Endometrium (tissue), 2 donors: ENCODE results near the gene PRIM2.
"Not testable (repeated sequence)": the region's sequence is repeated elsewhere in the genome, so short reads cannot be mapped to it uniquely, and the experiment has no call there.

Source experiments
- FAIRE-seq: peaks from 2 replicates; lab custom pipeline; 2012; peaks lifted over from hg19 to GRCh38; lab: Jason Lieb, UNC
- donor health status: control.
- donor health status: control.

The PRIM2 gene

GRCh38 chr6:57505251-57505650, 187.8 kb downstream of the PRIM2 start:
- FAIRE-seq, result not testable (repeated sequence)

DNA sequence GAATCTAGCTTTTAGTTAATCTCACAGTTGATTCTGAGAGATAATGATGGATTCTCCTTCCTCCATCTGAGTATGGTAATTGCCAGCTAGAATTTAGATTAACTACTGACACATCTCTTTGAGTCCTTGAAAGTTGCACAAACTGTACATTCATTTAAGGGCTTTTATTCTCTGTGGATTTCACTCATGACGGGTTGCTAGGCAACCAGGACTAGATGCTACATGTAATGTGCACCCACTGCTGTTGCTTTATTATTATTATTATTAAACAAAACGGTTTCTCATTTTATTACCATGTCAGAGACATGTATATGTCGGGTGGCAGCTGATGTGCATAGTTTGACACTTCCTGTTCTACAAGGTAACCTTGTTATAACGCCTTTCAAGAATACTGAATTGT, 193.0 kb downstream of the PRIM2 start:
- not testable (repeated sequence) for FAIRE-seq

- FAIRE-seq, result not testable (repeated sequence)
These were observed 197.7 kb downstream of the PRIM2 start for GRCh38 chr6:57515171-57515570.

GRCh38 chr6:57515845-57516244, 198.4 kb downstream of the PRIM2 start:
- FAIRE-seq, result not testable (repeated sequence)

DNA sequence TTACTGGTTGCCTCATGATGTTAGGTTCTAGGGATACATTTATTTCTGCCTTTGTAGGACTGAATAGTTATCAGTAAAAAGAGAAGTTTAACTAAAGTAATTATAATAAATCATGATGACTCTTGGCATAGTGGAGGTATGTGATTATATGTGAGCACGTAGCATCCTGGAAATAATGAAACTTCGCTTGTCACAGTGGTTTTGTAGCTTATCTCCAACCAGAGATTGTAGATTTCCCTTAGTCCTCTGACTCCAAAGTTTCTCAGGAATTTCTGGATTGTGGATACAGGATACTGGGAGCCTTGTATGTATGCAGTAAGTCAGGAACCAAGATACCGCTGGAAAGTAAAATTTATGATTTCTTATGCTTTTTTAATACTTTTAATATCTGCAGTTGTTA, 199.3 kb downstream of the PRIM2 start:
- not testable (repeated sequence) for FAIRE-seq

GRCh38 chr6:57519198-57519597, 201.8 kb downstream of the PRIM2 start:
- not testable (repeated sequence) for FAIRE-seq

GRCh38 chr6:57521085-57521484, 203.7 kb downstream of the PRIM2 start:
- FAIRE-seq, result not testable (repeated sequence)

- FAIRE-seq, result not testable (repeated sequence)
These were observed 205.8 kb downstream of the PRIM2 start for GRCh38 chr6:57523221-57523620.

DNA sequence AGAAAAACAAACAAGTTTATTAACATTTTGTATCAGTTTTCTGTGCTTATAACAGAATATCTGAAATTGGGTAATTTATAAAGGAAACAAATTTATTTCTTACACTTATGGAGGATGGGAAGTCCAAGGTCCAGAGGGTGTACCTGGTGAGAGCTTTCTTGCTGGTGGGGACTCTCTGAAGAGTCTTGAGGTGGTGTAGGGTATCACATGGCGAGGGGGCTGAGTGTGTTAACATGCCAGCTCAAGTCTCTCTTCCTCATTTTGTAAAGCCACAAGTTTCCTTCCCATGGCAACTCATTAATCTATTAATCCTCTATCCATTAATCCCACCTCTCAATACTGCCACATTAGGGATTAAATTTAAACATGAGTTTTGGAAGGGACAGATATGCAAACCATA, 212.3 kb downstream of the PRIM2 start:
- FAIRE-seq, result not testable (repeated sequence)

GRCh38 chr6:57532660-57533059, 215.2 kb downstream of the PRIM2 start:
- FAIRE-seq, result not testable (repeated sequence)

DNA sequence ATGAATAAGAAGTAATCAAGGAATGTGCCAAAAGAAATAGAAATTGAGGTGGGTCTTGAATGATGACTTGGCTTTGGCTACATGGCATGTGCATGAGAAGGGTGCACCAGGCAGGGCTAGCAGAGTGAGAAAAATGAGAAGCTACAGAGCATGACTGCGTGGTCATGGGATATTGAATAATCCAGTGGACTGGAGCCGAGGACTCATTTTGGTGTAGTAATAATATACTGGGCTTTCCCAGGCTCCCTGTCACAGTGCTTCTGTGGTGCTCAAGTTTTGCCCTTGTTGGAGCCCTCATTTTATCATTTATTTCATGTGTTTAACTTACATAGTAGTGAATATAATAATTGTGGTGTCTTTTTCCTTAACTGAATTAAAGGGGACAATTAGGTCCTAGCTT, 217.7 kb downstream of the PRIM2 start:
- not testable (repeated sequence) for FAIRE-seq

DNA sequence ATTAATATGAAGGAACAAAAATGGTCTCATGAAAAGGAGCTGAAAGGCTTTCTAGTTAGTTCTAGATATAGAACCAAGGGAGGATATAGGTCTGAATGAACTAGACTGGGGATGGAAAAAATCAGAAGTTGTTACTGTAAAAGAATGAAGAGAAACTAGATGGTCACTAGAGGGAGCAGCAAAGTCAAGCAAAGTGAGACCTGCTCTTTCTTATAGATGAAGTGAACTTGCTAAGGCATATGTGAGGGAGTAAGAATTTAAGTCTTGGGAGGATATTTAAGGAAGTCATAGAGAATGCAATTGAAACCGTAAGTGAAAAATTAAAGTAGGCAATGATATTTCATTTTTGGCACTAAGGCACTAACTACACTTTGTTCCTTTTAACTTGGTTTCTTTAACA, 218.6 kb downstream of the PRIM2 start:
- FAIRE-seq, result not testable (repeated sequence)

- FAIRE-seq, result not testable (repeated sequence)
These were observed 220.5 kb downstream of the PRIM2 start for GRCh38 chr6:57537916-57538315.

DNA sequence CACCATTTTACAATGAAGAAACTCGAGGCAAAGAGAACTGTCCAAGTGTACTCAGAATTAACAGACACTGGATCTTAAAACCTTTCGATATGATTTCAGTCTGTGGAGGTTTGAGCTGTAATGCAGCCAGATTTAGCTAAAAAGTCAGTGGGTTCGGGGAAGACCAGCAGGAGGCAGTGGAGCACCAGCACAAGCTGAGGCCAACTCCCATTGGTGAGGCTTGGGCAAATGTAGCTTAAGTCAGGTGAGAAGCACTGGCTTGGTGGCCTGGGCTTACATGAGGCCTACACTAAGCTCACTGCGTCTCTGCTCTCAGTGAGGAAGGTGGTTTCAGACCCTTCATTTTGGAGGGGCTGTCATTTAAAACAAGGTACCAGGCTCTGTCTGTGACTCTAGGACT, 234.5 kb downstream of the PRIM2 start:
- FAIRE-seq, result not testable (repeated sequence)

DNA sequence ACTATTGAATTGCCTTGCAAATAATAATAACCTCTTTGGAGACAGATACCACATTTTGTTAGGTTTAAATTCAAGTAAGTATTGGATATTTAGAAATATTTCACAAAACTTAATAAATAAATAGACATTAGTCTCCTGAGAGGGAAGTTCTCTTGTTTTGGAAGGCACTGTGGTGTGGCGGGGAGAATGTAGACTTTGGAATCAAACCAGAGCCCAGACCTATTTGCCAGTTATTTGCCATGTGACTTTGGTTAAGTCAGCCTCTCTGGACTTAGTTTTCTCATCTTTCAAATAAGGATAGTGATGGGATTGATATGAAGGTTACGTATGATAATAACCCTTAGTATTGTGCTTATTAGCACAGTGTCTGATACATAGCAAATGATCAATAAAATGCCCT, 240.4 kb downstream of the PRIM2 start:
- FAIRE-seq, result not testable (repeated sequence)

- not testable (repeated sequence) for FAIRE-seq
These were observed 241.7 kb downstream of the PRIM2 start for GRCh38 chr6:57559170-57559569.

DNA sequence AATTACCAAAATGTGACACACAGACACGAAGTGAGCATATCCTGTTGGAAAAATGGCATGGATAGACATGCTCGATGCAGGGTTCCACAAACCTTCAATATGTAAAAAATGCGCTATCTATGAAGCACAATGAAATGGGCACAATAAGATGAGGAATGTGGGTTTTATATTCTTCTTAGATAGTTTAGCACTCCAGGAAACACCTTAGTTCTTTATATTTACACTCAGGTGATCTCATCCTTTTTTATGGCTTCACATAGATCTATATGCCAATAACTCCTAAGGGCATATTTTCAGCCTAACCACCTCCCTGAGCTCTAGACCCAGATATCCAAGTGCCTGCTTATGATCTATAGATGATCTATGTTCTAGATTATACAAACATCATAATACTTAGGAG, 244.8 kb downstream of the PRIM2 start:
- FAIRE-seq, result not testable (repeated sequence)

DNA sequence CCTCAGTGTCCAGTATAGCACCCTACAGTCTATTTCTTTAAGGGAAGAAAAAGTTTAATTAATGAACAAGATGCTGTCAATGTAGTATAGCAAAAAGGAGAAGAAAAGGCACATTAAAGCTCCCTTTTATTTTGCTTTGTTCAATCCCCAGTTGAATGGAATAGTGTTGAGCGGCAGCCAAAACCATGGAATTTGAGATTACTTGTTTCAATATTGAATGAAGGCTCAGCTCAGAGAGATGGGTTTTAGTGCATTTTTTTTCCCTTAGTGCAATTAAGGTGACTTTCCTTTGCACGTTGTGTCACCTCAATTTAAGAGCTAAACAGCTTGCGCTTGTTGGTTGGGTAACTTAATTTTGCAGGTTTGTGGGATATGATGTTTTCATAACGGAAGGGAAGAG, 254.7 kb downstream of the PRIM2 start:
- not testable (repeated sequence) for FAIRE-seq

DNA sequence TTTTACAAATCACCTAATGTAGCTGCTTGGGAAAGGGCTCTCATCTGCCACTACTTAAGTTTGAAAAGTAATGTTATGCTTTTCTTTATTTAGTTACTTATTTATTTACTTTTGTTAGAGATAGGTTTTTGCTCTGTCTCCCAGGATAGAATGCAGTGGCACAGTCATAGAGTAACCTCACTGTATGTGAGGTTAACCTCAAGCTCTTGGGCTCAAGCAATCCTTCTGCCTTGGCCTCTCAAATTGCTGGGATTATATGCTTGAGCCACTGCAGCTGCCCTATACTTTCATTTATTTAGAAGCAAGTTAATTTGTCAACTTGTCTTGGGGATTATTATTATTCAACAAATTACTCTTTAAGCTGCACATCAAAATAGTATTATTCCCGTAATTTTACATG, 255.4 kb downstream of the PRIM2 start:
- FAIRE-seq, result not testable (repeated sequence)

DNA sequence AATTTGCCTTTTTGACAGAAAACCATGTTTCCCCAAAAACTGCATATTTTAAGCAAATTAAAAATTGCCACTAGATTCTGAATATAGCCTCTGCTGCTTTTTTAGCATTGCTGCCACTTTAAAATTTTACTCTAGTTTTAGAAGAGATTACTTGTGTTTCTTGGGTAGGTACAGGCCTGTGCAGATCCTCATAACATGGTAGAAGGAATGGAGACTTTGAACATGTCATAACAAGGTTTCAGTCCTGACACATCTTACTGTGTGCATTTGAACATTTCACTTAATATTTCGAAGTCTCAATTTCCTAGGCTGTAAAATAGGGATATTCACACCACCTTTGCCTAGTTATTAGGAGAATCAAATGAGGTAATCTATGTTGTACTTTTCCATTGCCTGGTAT, 259.6 kb downstream of the PRIM2 start:
- FAIRE-seq, result not testable (repeated sequence)

GRCh38 chr6:57579489-57579888, 262.1 kb downstream of the PRIM2 start:
- FAIRE-seq, result peak; percentile 86

GRCh38 chr6:57581586-57581985, 264.2 kb downstream of the PRIM2 start:
- FAIRE-seq, result not testable (repeated sequence)

- FAIRE-seq, result not testable (repeated sequence)
These were observed 283.7 kb downstream of the PRIM2 start for GRCh38 chr6:57601105-57601504.

GRCh38 chr6:57605303-57605702, 287.9 kb downstream of the PRIM2 start:
- not testable (repeated sequence) for FAIRE-seq

DNA sequence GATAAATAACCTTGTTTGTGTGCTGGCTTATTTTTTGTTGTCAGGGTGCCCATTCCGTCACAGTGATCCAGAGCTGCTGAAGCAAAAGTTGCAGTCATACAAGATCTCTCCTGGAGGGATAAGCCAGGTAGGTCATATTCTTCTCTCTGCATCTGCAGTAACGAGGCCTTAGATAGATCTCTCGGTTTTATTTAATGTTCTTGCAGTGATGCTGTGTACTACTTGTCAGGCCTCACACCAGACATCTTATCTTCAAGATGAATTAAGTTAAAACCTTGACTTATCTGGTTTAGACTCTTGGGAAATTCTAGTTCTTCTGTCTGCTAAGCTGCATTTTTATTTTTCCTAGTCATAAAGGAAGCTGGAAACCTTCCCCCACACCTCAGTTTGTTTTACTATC, 288.9 kb downstream of the PRIM2 start:
- FAIRE-seq, result not testable (repeated sequence)
